Central memory CD4-positive, alpha-beta T cell (primary cell): ENCODE data around the gene EIF5A2.

ENCODE experiments used
- DNase-seq: peaks from one replicate; pipeline ENCODE4 v3.0.0; 2022

EIF5A2 gene

GRCh38 chr3:170848292-170848917, 60.0 kb downstream of the EIF5A2 start:
- no peak for DNase-seq

DNA sequence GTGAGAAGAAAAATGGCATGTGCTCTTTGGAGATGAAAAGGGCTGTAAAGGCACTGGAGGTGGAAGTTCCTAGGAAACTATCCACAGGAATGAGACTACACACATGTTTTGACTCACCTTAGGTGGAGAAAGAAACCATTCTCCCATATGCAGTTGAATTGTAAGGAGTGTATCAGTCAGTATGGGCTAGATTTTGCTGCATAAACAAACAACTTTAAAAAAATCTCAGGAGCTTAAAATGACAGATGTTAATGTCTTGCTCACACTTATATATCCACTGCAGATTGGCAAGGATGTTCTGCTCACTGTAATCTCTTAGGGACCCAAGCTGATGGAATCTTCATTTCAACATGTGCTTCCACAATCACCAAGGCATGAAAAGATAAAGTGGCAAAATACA, 64.1 kb downstream of the EIF5A2 start:
- DNase-seq: no peak

DNA sequence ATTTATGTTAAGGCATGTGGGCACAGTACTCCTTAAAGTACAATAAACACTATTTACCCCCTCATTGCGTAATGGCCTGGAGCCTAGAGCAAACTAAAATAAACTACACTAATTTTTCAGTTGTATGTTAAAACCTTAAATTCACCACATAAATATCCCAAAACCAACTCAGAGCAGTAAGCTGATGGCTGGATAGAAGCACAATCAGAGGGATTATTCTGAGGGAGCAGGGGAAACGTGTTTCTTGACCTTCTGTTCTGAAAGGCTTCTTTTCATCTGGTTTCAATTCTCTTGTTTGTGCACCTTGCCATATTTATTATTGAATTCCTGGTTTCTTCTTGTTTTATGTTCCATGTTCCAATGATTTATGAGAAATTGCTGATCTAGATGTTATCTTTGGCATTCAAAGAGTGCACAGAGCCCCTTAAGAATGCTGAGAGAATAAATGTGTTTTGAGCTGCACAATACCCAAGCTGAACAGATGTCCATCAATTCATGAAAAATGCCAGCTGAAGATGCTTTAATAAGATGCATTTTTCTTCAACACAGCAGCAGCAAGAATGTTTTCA, 68.1 kb downstream of the EIF5A2 start:
- no peak for DNase-seq

- DNase-seq: no peak
Measured at GRCh38 chr3:170839518-170840100, 68.8 kb downstream of the EIF5A2 start.
